Ishikawa (cell line): Measurements from ENCODE around the gene OVOL3.

Source experiments
- EP300 ChIP-seq: IDR thresholded peaks from 2 replicates; pipeline ENCODE4 v1.6.1; 2012; ENCODE audit warnings: borderline replicate concordance
- TAF1 ChIP-seq: IDR thresholded peaks from 2 replicates; pipeline ENCODE4 v1.6.1; 2012; ENCODE audit warnings: low read depth, mild to moderate bottlenecking

GRCh38 chr19:36086326-36086725 is 24.6 kb upstream of the OVOL3 start:
- TF ChIP-seq EP300 (no peak), TAF1 (no peak)
